GM12873 (cell line): ENCODE measurements around the gene PKP3.

Experiments used
- TF ChIP-seq, protein P1 (sequence below): IDR thresholded peaks from 2 replicates; pipeline ENCODE4 v1.5.1; 2012; ENCODE audit warnings: low read depth, mild to moderate bottlenecking, moderate library complexity, low read length, control low read depth; ENCODE audit not compliant: insufficient read depth; ENCODE audit errors: missing control alignments

Gene PKP3, protein sequence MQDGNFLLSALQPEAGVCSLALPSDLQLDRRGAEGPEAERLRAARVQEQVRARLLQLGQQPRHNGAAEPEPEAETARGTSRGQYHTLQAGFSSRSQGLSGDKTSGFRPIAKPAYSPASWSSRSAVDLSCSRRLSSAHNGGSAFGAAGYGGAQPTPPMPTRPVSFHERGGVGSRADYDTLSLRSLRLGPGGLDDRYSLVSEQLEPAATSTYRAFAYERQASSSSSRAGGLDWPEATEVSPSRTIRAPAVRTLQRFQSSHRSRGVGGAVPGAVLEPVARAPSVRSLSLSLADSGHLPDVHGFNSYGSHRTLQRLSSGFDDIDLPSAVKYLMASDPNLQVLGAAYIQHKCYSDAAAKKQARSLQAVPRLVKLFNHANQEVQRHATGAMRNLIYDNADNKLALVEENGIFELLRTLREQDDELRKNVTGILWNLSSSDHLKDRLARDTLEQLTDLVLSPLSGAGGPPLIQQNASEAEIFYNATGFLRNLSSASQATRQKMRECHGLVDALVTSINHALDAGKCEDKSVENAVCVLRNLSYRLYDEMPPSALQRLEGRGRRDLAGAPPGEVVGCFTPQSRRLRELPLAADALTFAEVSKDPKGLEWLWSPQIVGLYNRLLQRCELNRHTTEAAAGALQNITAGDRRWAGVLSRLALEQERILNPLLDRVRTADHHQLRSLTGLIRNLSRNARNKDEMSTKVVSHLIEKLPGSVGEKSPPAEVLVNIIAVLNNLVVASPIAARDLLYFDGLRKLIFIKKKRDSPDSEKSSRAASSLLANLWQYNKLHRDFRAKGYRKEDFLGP

GRCh38 chr11:394034-394857, at the start of gene PKP3:
Gene PKP3, plus strand, starts transcription at chr11:394209. Its CDS starts 84 bp downstream, at chr11:394293.
- TF ChIP-seq, protein P1, sequence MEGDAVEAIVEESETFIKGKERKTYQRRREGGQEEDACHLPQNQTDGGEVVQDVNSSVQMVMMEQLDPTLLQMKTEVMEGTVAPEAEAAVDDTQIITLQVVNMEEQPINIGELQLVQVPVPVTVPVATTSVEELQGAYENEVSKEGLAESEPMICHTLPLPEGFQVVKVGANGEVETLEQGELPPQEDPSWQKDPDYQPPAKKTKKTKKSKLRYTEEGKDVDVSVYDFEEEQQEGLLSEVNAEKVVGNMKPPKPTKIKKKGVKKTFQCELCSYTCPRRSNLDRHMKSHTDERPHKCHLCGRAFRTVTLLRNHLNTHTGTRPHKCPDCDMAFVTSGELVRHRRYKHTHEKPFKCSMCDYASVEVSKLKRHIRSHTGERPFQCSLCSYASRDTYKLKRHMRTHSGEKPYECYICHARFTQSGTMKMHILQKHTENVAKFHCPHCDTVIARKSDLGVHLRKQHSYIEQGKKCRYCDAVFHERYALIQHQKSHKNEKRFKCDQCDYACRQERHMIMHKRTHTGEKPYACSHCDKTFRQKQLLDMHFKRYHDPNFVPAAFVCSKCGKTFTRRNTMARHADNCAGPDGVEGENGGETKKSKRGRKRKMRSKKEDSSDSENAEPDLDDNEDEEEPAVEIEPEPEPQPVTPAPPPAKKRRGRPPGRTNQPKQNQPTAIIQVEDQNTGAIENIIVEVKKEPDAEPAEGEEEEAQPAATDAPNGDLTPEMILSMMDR: no peak

- TF ChIP-seq, protein P1: no peak
These were observed 49.0 kb upstream of the PKP3 start for GRCh38 chr11:344836-345578.

- TF ChIP-seq, protein P1: no peak
These were observed 47.5 kb upstream of the PKP3 start for GRCh38 chr11:346529-346928.

GRCh38 chr11:350723-351255, 43.2 kb upstream of the PKP3 start:
- TF ChIP-seq, protein P1: no peak

- TF ChIP-seq, protein P1: no peak
These were observed 42.6 kb upstream of the PKP3 start for GRCh38 chr11:351411-351810.

GRCh38 chr11:352456-353031, 41.5 kb upstream of the PKP3 start:
- TF ChIP-seq, protein P1: no peak
